Smooth muscle cell (in vitro differentiated cells): Measurements from ENCODE around the gene PRR33. TPM values are rescaled to one million over a fixed set of nuclear protein-coding genes. Genes with fewer than 3 reads are reported as not detected.

ENCODE experiments used
- DNase-seq: peaks from one replicate; lab custom pipeline; 2025; ENCODE audit not compliant: unreplicated experiment; lab: John Stamatoyannopoulos, UW
- H2AFZ ChIP-seq: fragments of 200-600 bp; sonication (generic); 2 replicates; pipeline ENCODE4 v1.6.0; 2016; ENCODE audit warnings: antibody characterized with exemption, low read depth, mild to moderate bottlenecking
- H3F3A ChIP-seq: fragments of 200-600 bp; sonication (generic); 2 replicates; pipeline ENCODE4 v1.6.0; 2017; ENCODE audit warnings: antibody characterized with exemption, low read depth
- H3K27ac ChIP-seq: fragments of 200-600 bp; sonication (generic); 2 replicates; pipeline ENCODE4 v1.5.1; 2016; ENCODE audit warnings: low read depth, mild to moderate bottlenecking
- H3K27me3 ChIP-seq: fragments of 200-600 bp; sonication (generic); 2 replicates; pipeline ENCODE4 v1.6.1; 2016; ENCODE audit warnings: low read depth, mild to moderate bottlenecking
- H3K36me3 ChIP-seq: fragments of 200-600 bp; sonication (generic); 2 replicates; pipeline ENCODE4 v1.5.1; 2016; ENCODE audit warnings: low read depth
- H3K4me1 ChIP-seq: fragments of 200-600 bp; sonication (generic); 2 replicates; pipeline ENCODE4 v1.5.1; 2016; ENCODE audit warnings: low read depth
- H3K4me2 ChIP-seq: fragments of 200-600 bp; sonication (generic); 2 replicates; pipeline ENCODE4 v1.6.0; 2016; ENCODE audit warnings: mild to moderate bottlenecking
- H3K4me3 ChIP-seq: fragments of 200-600 bp; sonication (generic); 2 replicates; pipeline ENCODE4 v1.5.1; 2016; ENCODE audit warnings: mild to moderate bottlenecking
- H3K79me2 ChIP-seq: fragments of 200-600 bp; sonication (generic); 2 replicates; pipeline ENCODE4 v1.6.0; 2016; ENCODE audit warnings: low read depth, mild to moderate bottlenecking
- H3K9ac ChIP-seq: fragments of 200-600 bp; sonication (generic); 2 replicates; pipeline ENCODE4 v1.6.0; 2016; ENCODE audit warnings: low read depth
- H3K9me3 ChIP-seq: fragments of 200-600 bp; sonication (generic); replicated peaks from 2 replicates; pipeline ENCODE4 v1.5.1; 2016; ENCODE audit warnings: low read depth
- H4K20me1 ChIP-seq: fragments of 200-600 bp; sonication (generic); 2 replicates; pipeline ENCODE4 v1.6.0; 2016; ENCODE audit warnings: low read depth
- WGBS: methylation state at CpG from one replicate; pipeline ENCODE4 v1.1.7; 2016; ENCODE audit warnings: low lambda C conversion rate; 5-methylcytosine and 5-hydroxymethylcytosine counted together
- polyA plus RNA-seq: library from polyadenylated mRNA; unstranded; fragments of >200 nt; fragmentation: Nextera tagmentation; extraction: Ambion mirVana; gene quantifications from 2 replicates; pipeline ENCODE4 v1.2.1, GENCODE V29; 2016
- total RNA-seq: library from RNA; depleted of rRNA; stranded (reverse); fragments of >200 nt; gene quantifications from 2 replicates; pipeline ENCODE4 v1.2.3, GENCODE V29; 2014
- TF ChIP-seq, protein P1 (sequence below): fragments of 200-600 bp; sonication (generic); IDR thresholded peaks from 2 replicates; pipeline ENCODE4 v1.5.1; 2017; ENCODE audit warnings: borderline replicate concordance, mild to moderate bottlenecking, antibody characterized with exemption; ENCODE audit not compliant: insufficient read depth, poor library complexity, severe bottlenecking

PRR33 gene
- total and polyA plus RNA-seq, 2 experiments from 2014 or later: not detected

- no peak for DNase-seq
- no peaks in the 10 kb centered on the region for H3K4me1 ChIP-seq
- H3K79me2 ChIP-seq: no peaks in the 10 kb centered on the region
- no peaks in the 10 kb centered on the region for H3K36me3 ChIP-seq
- H3K27me3 ChIP-seq: no peaks in the 10 kb centered on the region
- H4K20me1 ChIP-seq: no peaks in the 10 kb centered on the region
- WGBS: 73% methylated on average over 14 of the region's 14 CpGs
- no peaks in the 10 kb centered on the region for H3K9me3 ChIP-seq
- no peak overlapping the region for H3K4me3 ChIP-seq
- H3K4me2 ChIP-seq: peak overlapping the region; percentile 68
- no peaks in the 10 kb centered on the region for H3F3A ChIP-seq
- TF ChIP-seq, protein P1, sequence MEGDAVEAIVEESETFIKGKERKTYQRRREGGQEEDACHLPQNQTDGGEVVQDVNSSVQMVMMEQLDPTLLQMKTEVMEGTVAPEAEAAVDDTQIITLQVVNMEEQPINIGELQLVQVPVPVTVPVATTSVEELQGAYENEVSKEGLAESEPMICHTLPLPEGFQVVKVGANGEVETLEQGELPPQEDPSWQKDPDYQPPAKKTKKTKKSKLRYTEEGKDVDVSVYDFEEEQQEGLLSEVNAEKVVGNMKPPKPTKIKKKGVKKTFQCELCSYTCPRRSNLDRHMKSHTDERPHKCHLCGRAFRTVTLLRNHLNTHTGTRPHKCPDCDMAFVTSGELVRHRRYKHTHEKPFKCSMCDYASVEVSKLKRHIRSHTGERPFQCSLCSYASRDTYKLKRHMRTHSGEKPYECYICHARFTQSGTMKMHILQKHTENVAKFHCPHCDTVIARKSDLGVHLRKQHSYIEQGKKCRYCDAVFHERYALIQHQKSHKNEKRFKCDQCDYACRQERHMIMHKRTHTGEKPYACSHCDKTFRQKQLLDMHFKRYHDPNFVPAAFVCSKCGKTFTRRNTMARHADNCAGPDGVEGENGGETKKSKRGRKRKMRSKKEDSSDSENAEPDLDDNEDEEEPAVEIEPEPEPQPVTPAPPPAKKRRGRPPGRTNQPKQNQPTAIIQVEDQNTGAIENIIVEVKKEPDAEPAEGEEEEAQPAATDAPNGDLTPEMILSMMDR: no peak
- H3K27ac ChIP-seq: no peak overlapping the region
- no peak overlapping the region for H3K9ac ChIP-seq
- H2AFZ ChIP-seq: peak overlapping the region; percentile 79
Observed at GRCh38 chr11:1906611-1907423, 15.1 kb upstream of the PRR33 start.

- Histone ChIP-seq H3K36me3 (no peaks in the 10 kb centered on the region), H3K4me2 (peak overlapping the region; percentile 68), H3K27ac (no peak overlapping the region), H3K4me3 (no peak overlapping the region), H3K4me1 (no peaks in the 10 kb centered on the region), H4K20me1 (no peaks in the 10 kb centered on the region), H3F3A (no peaks in the 10 kb centered on the region), H3K79me2 (no peaks in the 10 kb centered on the region), H3K27me3 (no peaks in the 10 kb centered on the region), H3K9ac (no peak overlapping the region), H2AFZ (peak overlapping the region; percentile 79), H3K9me3 (no peaks in the 10 kb centered on the region)
- TF ChIP-seq, protein P1: no peak
- WGBS: 26% methylated on average over 5 of the region's 5 CpGs
- no peak for DNase-seq
Observed at GRCh38 chr11:1906181-1906580, 14.5 kb upstream of the PRR33 start.

- no peak overlapping the region for H2AFZ ChIP-seq
- H4K20me1 ChIP-seq: no peaks in the 10 kb centered on the region
- peaks cover 1% of the 10 kb centered on the region for H3F3A ChIP-seq
- no peaks in the 10 kb centered on the region for H3K4me1 ChIP-seq
- no peaks in the 10 kb centered on the region for H3K9me3 ChIP-seq
- H3K4me3 ChIP-seq: no peak overlapping the region
- H3K36me3 ChIP-seq: no peaks in the 10 kb centered on the region
- 96% methylated on average over 5 of the region's 5 CpGs for WGBS
- no peaks in the 10 kb centered on the region for H3K79me2 ChIP-seq
- no peaks in the 10 kb centered on the region for H3K27me3 ChIP-seq
- no peak overlapping the region for H3K4me2 ChIP-seq
- DNase-seq: no peak
- no peak overlapping the region for H3K9ac ChIP-seq
- no peak overlapping the region for H3K27ac ChIP-seq
- TF ChIP-seq, protein P1: no peak
Observed at GRCh38 chr11:1899686-1900085, 8.0 kb upstream of the PRR33 start.

DNA sequence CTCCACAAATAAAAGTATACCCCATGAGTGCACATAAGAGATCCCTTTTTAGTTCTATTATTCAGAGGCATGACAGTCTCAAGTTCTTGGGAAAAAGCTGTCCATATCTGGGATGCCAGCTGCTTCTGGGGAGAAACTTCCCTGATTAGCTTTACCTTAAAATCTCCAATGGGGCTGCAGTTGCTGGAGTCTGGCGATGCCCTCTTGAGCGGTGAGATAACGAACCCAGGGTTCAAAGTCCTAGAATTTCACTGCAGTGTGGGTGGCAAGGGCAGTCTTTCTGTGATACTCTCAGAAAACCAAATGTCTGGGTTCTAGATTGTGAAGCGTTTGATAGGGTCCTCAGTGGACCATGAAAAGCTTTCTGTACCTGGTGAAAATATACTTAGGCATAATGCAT is 7.4 kb upstream of the PRR33 start:
- Histone ChIP-seq H3K4me1 (no peaks in the 10 kb centered on the region), H3K27me3 (no peaks in the 10 kb centered on the region), H3K36me3 (no peaks in the 10 kb centered on the region), H3K9ac (no peak overlapping the region), H4K20me1 (no peaks in the 10 kb centered on the region), H3K4me3 (no peak overlapping the region), H3K4me2 (no peak overlapping the region), H3K9me3 (no peaks in the 10 kb centered on the region), H3K27ac (no peak overlapping the region), H3K79me2 (no peaks in the 10 kb centered on the region), H2AFZ (no peak overlapping the region), H3F3A (peaks cover 5% of the 10 kb centered on the region)
- no peak for DNase-seq
- TF ChIP-seq, protein P1: no peak
- 92% methylated on average over 4 of the region's 4 CpGs for WGBS
